Neural cell (in vitro differentiated cells): ENCODE results near the gene PROK1.

Experiments
- CTCF ChIP-seq: fragments of 450-650 bp; IDR thresholded peaks from 2 replicates; pipeline ENCODE4 v1.5.1; 2014; ENCODE audit warnings: antibody characterized with exemption, mild to moderate bottlenecking, moderate library complexity; ENCODE audit not compliant: poor library complexity, severe bottlenecking
- EP300 ChIP-seq: fragments of 450-650 bp; conservative IDR thresholded peaks from 2 replicates; pipeline ENCODE4 v1.6.1; 2014; ENCODE audit warnings: antibody characterized with exemption, mild to moderate bottlenecking, moderate library complexity; ENCODE audit not compliant: poor library complexity, severe bottlenecking
- EZH2 ChIP-seq: fragments of 200-600, 300-800 bp; shearing (Covaris generic), sonication (generic); IDR thresholded peaks from 2 replicates; pipeline ENCODE4 v1.6.1; 2014; ENCODE audit warnings: antibody characterized with exemption, low read length, borderline replicate concordance, mild to moderate bottlenecking; ENCODE audit not compliant: insufficient read depth, poor library complexity, severe bottlenecking
- POLR2AphosphoS5 ChIP-seq: IDR thresholded peaks from 2 replicates; pipeline ENCODE4 v1.6.1; 2012
- RAD21 ChIP-seq: fragments of 450-650 bp; conservative IDR thresholded peaks from 2 replicates; pipeline ENCODE4 v1.6.1; 2014; ENCODE audit warnings: antibody characterized with exemption, mild to moderate bottlenecking, moderate library complexity
- TF ChIP-seq, protein P1 (sequence below): IDR thresholded peaks from 2 replicates; pipeline ENCODE4 v1.6.1; 2012; ENCODE audit warnings: borderline replicate concordance

- TF ChIP-seq CTCF (no peak), POLR2AphosphoS5 (no peak), EP300 (no peak), EZH2 (no peak), RAD21 (no peak)
- TF ChIP-seq, protein P1, sequence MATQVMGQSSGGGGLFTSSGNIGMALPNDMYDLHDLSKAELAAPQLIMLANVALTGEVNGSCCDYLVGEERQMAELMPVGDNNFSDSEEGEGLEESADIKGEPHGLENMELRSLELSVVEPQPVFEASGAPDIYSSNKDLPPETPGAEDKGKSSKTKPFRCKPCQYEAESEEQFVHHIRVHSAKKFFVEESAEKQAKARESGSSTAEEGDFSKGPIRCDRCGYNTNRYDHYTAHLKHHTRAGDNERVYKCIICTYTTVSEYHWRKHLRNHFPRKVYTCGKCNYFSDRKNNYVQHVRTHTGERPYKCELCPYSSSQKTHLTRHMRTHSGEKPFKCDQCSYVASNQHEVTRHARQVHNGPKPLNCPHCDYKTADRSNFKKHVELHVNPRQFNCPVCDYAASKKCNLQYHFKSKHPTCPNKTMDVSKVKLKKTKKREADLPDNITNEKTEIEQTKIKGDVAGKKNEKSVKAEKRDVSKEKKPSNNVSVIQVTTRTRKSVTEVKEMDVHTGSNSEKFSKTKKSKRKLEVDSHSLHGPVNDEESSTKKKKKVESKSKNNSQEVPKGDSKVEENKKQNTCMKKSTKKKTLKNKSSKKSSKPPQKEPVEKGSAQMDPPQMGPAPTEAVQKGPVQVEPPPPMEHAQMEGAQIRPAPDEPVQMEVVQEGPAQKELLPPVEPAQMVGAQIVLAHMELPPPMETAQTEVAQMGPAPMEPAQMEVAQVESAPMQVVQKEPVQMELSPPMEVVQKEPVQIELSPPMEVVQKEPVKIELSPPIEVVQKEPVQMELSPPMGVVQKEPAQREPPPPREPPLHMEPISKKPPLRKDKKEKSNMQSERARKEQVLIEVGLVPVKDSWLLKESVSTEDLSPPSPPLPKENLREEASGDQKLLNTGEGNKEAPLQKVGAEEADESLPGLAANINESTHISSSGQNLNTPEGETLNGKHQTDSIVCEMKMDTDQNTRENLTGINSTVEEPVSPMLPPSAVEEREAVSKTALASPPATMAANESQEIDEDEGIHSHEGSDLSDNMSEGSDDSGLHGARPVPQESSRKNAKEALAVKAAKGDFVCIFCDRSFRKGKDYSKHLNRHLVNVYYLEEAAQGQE = no peak
Observed at GRCh38 chr1:110483308-110483685, 32.3 kb downstream of the PROK1 start.
